IMR-90 (cell line): Measurements from ENCODE around the gene OR2T6. TPM values are rescaled to one million over a fixed set of nuclear protein-coding genes. Genes with fewer than 3 reads are reported as not detected.

Experiments used
- ATAC-seq: fragments of 200-7000 bp; cut with Tn5 transposase; 2 replicates; pipeline ENCODE4 v1.9.1; 2020; ENCODE audit warnings: low read depth, mild to moderate bottlenecking, moderate library complexity
- BruUV-seq: library from RNA; stranded (reverse); fragments of 400-500 nt; replicated peaks from 2 replicates; lab custom pipeline; 2021; lab: Mats Ljungman, UMichigan
- CTCF ChIA-PET: fragments of 300-600 bp; formaldehyde crosslinking; extraction: SDS; loops from one replicate; lab custom pipeline; 2021; ENCODE audit warnings: antibody characterized with exemption; lab: Yijun Ruan, JAX
- POLR2A ChIA-PET: fragments of 300-600 bp; sonication (Branson Sonifier 250); formaldehyde crosslinking; loops from one replicate; lab custom pipeline; 2022; ENCODE audit warnings: antibody characterized with exemption; ENCODE audit not compliant: unreplicated experiment; lab: Charles Lee
- DNase-seq: peaks from one replicate; pipeline ENCODE4 v3.0.0; 2013
- H2AFZ ChIP-seq: replicated peaks from 2 replicates; pipeline ENCODE3; 2013; ENCODE audit warnings: low read length, mild to moderate bottlenecking; ENCODE audit not compliant: poor library complexity
- H2AK5ac ChIP-seq: 2 replicates; pipeline ENCODE4 v1.6.1; 2013; ENCODE audit warnings: low read depth, low read length, inconsistent platforms
- H2AK9ac ChIP-seq: replicated peaks from 2 replicates; pipeline ENCODE3; 2013; ENCODE audit warnings: mild to moderate bottlenecking, low read depth, low read length, moderate library complexity; ENCODE audit not compliant: poor library complexity
- H2BK120ac ChIP-seq: 2 replicates; pipeline ENCODE4 v1.6.1; 2013; ENCODE audit warnings: low read depth, low read length, inconsistent platforms
- H2BK15ac ChIP-seq: 3 replicates; pipeline ENCODE4 v1.6.1; 2013; ENCODE audit warnings: low read depth, low read length, inconsistent platforms
- H2BK20ac ChIP-seq: 2 replicates; pipeline ENCODE4 v1.6.1; 2013; ENCODE audit warnings: low read depth, mild to moderate bottlenecking, inconsistent platforms, low read length, moderate library complexity
- H2BK5ac ChIP-seq: 2 replicates; pipeline ENCODE4 v1.6.1; 2013; ENCODE audit warnings: mild to moderate bottlenecking, low read depth, low read length, inconsistent platforms; ENCODE audit not compliant: poor library complexity, severe bottlenecking
- H3K14ac ChIP-seq: replicated peaks from 2 replicates; pipeline ENCODE4 v1.6.1; 2013; ENCODE audit warnings: low read depth, low read length, inconsistent platforms
- H3K18ac ChIP-seq: 2 replicates; pipeline ENCODE4 v1.6.1; 2013; ENCODE audit warnings: low read depth, low read length, control low read depth
- H3K23ac ChIP-seq: 2 replicates; pipeline ENCODE4 v1.6.1; 2013; ENCODE audit warnings: low read depth, low read length, inconsistent platforms
- H3K27ac ChIP-seq: 2 replicates; pipeline ENCODE4 v1.5.1; 2013; ENCODE audit warnings: mild to moderate bottlenecking, control low read depth, low read length; ENCODE audit not compliant: insufficient read depth
- H3K27me3 ChIP-seq: 2 replicates; pipeline ENCODE4 v1.6.1; 2013; ENCODE audit warnings: low read length; ENCODE audit not compliant: control insufficient read depth, insufficient read depth
- H3K36me3 ChIP-seq: 2 replicates; pipeline ENCODE4 v1.6.1; 2013; ENCODE audit warnings: low read length, mixed read lengths; ENCODE audit not compliant: control insufficient read depth, insufficient read depth
- H3K4ac ChIP-seq: 2 replicates; pipeline ENCODE4 v1.6.1; 2013; ENCODE audit warnings: low read depth, low read length, inconsistent platforms
- H3K4me1 ChIP-seq: 2 replicates; pipeline ENCODE4 v1.6.1; 2013; ENCODE audit warnings: low read length, mixed read lengths; ENCODE audit not compliant: control insufficient read depth, insufficient read depth
- H3K4me2 ChIP-seq: 2 replicates; pipeline ENCODE4 v1.6.1; 2013; ENCODE audit warnings: low read depth, mild to moderate bottlenecking, control low read depth, low read length, moderate library complexity
- H3K4me3 ChIP-seq: 2 replicates; pipeline ENCODE4 v1.5.1; 2013; ENCODE audit warnings: low read depth, mild to moderate bottlenecking, control low read depth, low read length, moderate library complexity; ENCODE audit not compliant: insufficient read depth
- H3K56ac ChIP-seq: 2 replicates; pipeline ENCODE4 v1.6.1; 2013; ENCODE audit warnings: low read length, inconsistent platforms; ENCODE audit not compliant: insufficient read depth; ENCODE audit errors: extremely low read depth
- H3K79me1 ChIP-seq, 2 experiments: 2 replicates each; pipeline ENCODE4 v1.6.1; 2013; ENCODE audit warnings: low read length in 2 of 2, inconsistent platforms in 1 of 2, low read depth in 1 of 2
- H3K9ac ChIP-seq: 2 replicates; pipeline ENCODE4 v1.6.1; 2013; ENCODE audit warnings: low read depth, low read length, control low read depth
- H3K9me1 ChIP-seq: 2 replicates; pipeline ENCODE4 v1.6.1; 2013; ENCODE audit warnings: low read length, inconsistent platforms; ENCODE audit not compliant: insufficient read depth
- H3K9me3 ChIP-seq: 2 replicates; pipeline ENCODE4 v1.6.1; 2013; ENCODE audit warnings: low read length; ENCODE audit not compliant: control insufficient read depth, insufficient read depth
- H4K20me1 ChIP-seq: 2 replicates; pipeline ENCODE4 v1.6.1; 2013; ENCODE audit warnings: low read length, inconsistent platforms; ENCODE audit not compliant: insufficient read depth
- H4K5ac ChIP-seq: 2 replicates; pipeline ENCODE4 v1.6.1; 2013; ENCODE audit warnings: mild to moderate bottlenecking, low read depth, low read length, control low read depth
- H4K8ac ChIP-seq, 2 experiments: 2 replicates each; pipeline ENCODE4 v1.6.1; 2013; ENCODE audit warnings: low read depth in 2 of 2, low read length in 2 of 2, control low read depth in 1 of 2, inconsistent platforms in 1 of 2
- H4K91ac ChIP-seq: 2 replicates; pipeline ENCODE4 v1.6.1; 2013; ENCODE audit warnings: low read depth, low read length, inconsistent platforms; ENCODE audit not compliant: insufficient read depth
- BHLHE40 ChIP-seq: fragments of 150-350 bp; IDR thresholded peaks from 2 replicates; pipeline ENCODE4 v1.6.1; 2016; ENCODE audit warnings: mild to moderate bottlenecking, low read depth, low read length
- CEBPB ChIP-seq: IDR thresholded peaks from 2 replicates; pipeline ENCODE4 v1.6.1; 2012; ENCODE audit warnings: low read depth, low read length, improper control_type of control experiment
- CHD1 ChIP-seq: IDR thresholded peaks from 2 replicates; pipeline ENCODE4 v1.6.1; 2012; ENCODE audit warnings: low read depth, low read length, improper control_type of control experiment
- CTCF ChIP-seq: conservative IDR thresholded peaks from 2 replicates; pipeline ENCODE4 v1.5.1; 2012; ENCODE audit warnings: mild to moderate bottlenecking, low read depth, low read length, improper control_type of control experiment
- FOS ChIP-seq: fragments of 150-350 bp; IDR thresholded peaks from 2 replicates; pipeline ENCODE4 v1.6.1; 2016; ENCODE audit warnings: low read depth, low read length
- MAFK ChIP-seq: IDR thresholded peaks from 2 replicates; pipeline ENCODE4 v1.6.1; 2012; ENCODE audit warnings: low read depth, low read length, improper control_type of control experiment
- MAZ ChIP-seq: IDR thresholded peaks from 2 replicates; pipeline ENCODE4 v1.6.1; 2012; ENCODE audit warnings: low read depth, mild to moderate bottlenecking, low read length, improper control_type of control experiment, moderate library complexity, borderline replicate concordance
- MXI1 ChIP-seq: IDR thresholded peaks from 2 replicates; pipeline ENCODE4 v1.6.1; 2012; ENCODE audit warnings: low read depth, mild to moderate bottlenecking, low read length, moderate library complexity, borderline replicate concordance
- NFE2L2 ChIP-seq: fragments of 150-350 bp; IDR thresholded peaks from 2 replicates; pipeline ENCODE4 v1.6.1; 2016; ENCODE audit warnings: low read depth, mild to moderate bottlenecking, low read length
- POLR2A ChIP-seq: IDR thresholded peaks from 2 replicates; pipeline ENCODE4 v1.6.1; 2012; ENCODE audit warnings: mild to moderate bottlenecking, low read depth, low read length
- RAD21 ChIP-seq: IDR thresholded peaks from 2 replicates; pipeline ENCODE4 v1.6.1; 2012; ENCODE audit warnings: low read length, improper control_type of control experiment
- RCOR1 ChIP-seq: IDR thresholded peaks from 2 replicates; pipeline ENCODE4 v1.6.1; 2012; ENCODE audit warnings: mild to moderate bottlenecking, low read length, improper control_type of control experiment; ENCODE audit not compliant: insufficient replicate concordance
- RFX5 ChIP-seq: IDR thresholded peaks from 2 replicates; pipeline ENCODE4 v1.8.0; 2012; ENCODE audit warnings: low read depth, mild to moderate bottlenecking, low read length, moderate library complexity
- SMC3 ChIP-seq: fragments of 150-350 bp; IDR thresholded peaks from 2 replicates; pipeline ENCODE4 v1.6.1; 2016; ENCODE audit warnings: low read depth, mild to moderate bottlenecking, antibody characterized with exemption, low read length, moderate library complexity
- WGBS, 2 experiments: methylation state at CpG; one replicate each; pipeline versions ENCODE4 v1.1.5 to v1.1.7; 2013; ENCODE audit warnings: missing lambda C conversion rate in 2 of 2; ENCODE audit not compliant: insufficient read length in 1 of 2; ENCODE audit errors: extremely low coverage in 2 of 2; 5-methylcytosine and 5-hydroxymethylcytosine counted together
- dilution Hi-C: fragments of 300-500 bp; cut with HindIII; formaldehyde crosslinking; loops from one replicate; pipeline ENCODE4 v1.14.3; 2018; ENCODE audit warnings: low sequenced_read_pairs; ENCODE audit not compliant: unreplicated experiment
- in situ Hi-C: fragments of 300-500 bp; cut with MboI; formaldehyde crosslinking; loops from 3 replicates; pipeline ENCODE4 v1.14.3; 2019; ENCODE audit warnings: low sequenced_read_pairs, inconsistent platforms, mixed read lengths
- intact Hi-C: fragments of 100-400 bp; cut with micrococcal nuclease; formaldehyde crosslinking; loops from 2 replicates; pipeline ENCODE4 v1.10.0; 2022
- polyA plus RNA-seq, 3 experiments: library from polyadenylated mRNA; depleted of rRNA; stranded (reverse); fragments of >200 nt; gene quantifications; 2 replicates each; pipeline ENCODE4 v1.2.3, GENCODE V29; 2012; ENCODE audit warnings: low replicate concordance in 1 of 3
- total RNA-seq: library from RNA; depleted of rRNA; stranded (reverse); fragments of >200 nt; gene quantifications from 2 replicates; pipeline ENCODE4 v1.2.3, GENCODE V29; 2012
- TF ChIP-seq, protein P1 (sequence below): fragments of 150-350 bp; IDR thresholded peaks from 2 replicates; pipeline ENCODE4 v1.6.1; 2016; ENCODE audit warnings: low read depth, mild to moderate bottlenecking, low read length, moderate library complexity, borderline replicate concordance
- TF ChIP-seq, protein P2 (sequence below): fragments of 150-350 bp; IDR thresholded peaks from 2 replicates; pipeline ENCODE4 v1.6.1; 2017; ENCODE audit warnings: mild to moderate bottlenecking, antibody characterized with exemption, low read length, low read depth

OR2T6 gene
- total and polyA plus RNA-seq, 2 of the 4 experiments (the other 2 are of a cell fraction) = not detected

DNA sequence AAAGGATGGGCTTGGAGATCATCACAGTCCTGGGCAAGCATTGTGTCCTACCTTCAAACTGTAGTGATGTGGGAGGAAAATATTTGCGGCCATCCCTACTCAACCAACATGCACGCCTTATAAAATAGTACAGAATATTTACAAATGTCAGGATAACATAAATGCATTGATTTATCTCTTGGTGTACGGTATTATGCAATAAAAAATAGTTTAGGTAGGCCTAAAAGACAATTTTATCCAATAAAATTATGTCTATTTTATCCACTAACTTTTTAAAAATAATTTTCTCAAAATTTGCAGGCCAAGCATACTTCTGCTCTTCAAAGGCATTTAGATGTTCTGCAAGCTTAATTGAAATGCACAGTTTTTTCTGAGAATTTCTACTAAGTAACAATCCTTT lies 27.2 kb downstream of the OR2T6 start, which contains the start of gene OR2T1:
OR2T1 (plus strand) TSS at position 301 of the 400 bp plus-strand sequence. CDS start 3,100 bp downstream, outside the sequence.
- Histone ChIP-seq H3K27ac (no peak within 1 kb of the TSS), H3K4ac (no peak within 1 kb of the TSS), H2AK9ac (no peak within 1 kb of the TSS), H2BK120ac (no peak within 1 kb of the TSS), H2BK15ac (no peak within 1 kb of the TSS), H3K18ac (no peak within 1 kb of the TSS), H2AFZ (no peak within 1 kb of the TSS), H3K14ac (no peak within 1 kb of the TSS), H3K56ac (no peak within 1 kb of the TSS), H3K4me1 (no peaks in the 10 kb centered on the region), H2BK5ac (no peak within 1 kb of the TSS), H2AK5ac (no peak within 1 kb of the TSS), H4K5ac (no peak within 1 kb of the TSS), H4K8ac (no peak within 1 kb of the TSS), H4K91ac (no peak within 1 kb of the TSS), H2BK20ac (no peak within 1 kb of the TSS), H3K9me1 (no peaks in the 10 kb centered on the region), H3K23ac (no peak within 1 kb of the TSS), H3K36me3 (no peaks in the 10 kb centered on the region), H3K79me1 (no peaks in the 10 kb centered on the region), H3K27me3 (no peaks in the 10 kb centered on the region), H3K4me2 (no peak within 1 kb of the TSS), H3K9ac (no peak within 1 kb of the TSS), H3K9me3 (peaks cover 15% of the 10 kb centered on the region), H3K4me3 (no peak within 1 kb of the TSS), H4K20me1 (no peaks in the 10 kb centered on the region)
- in situ Hi-C loops (no loop called here), intact Hi-C loops (no loop called here), dilution Hi-C loops (no loop called here)
- no CpG with 5 or more reads among the region's 3 CpGs for whole genome bisulfite sequencing, 2 experiments
- POLR2A ChIA-PET = no interaction called here
- CTCF ChIA-PET = no interaction called here
- DNase-seq (no peak), ATAC-seq (no peak)
- TF ChIP-seq CHD1 = no peak
- no peak for TF ChIP-seq BHLHE40
- no peak for TF ChIP-seq MXI1
- TF ChIP-seq RFX5 = no peak
- TF ChIP-seq POLR2A = no peak
- no peak for TF ChIP-seq MAZ
- TF ChIP-seq FOS = no peak
- no peak for TF ChIP-seq CEBPB
- no peak for TF ChIP-seq MAFK
- TF ChIP-seq NFE2L2 = no peak
- no peak for TF ChIP-seq SMC3
- TF ChIP-seq, protein P1, sequence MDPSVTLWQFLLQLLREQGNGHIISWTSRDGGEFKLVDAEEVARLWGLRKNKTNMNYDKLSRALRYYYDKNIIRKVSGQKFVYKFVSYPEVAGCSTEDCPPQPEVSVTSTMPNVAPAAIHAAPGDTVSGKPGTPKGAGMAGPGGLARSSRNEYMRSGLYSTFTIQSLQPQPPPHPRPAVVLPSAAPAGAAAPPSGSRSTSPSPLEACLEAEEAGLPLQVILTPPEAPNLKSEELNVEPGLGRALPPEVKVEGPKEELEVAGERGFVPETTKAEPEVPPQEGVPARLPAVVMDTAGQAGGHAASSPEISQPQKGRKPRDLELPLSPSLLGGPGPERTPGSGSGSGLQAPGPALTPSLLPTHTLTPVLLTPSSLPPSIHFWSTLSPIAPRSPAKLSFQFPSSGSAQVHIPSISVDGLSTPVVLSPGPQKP = no peak
- TF ChIP-seq RCOR1 = no peak
- no peak for TF ChIP-seq CTCF
- TF ChIP-seq, protein P2, sequence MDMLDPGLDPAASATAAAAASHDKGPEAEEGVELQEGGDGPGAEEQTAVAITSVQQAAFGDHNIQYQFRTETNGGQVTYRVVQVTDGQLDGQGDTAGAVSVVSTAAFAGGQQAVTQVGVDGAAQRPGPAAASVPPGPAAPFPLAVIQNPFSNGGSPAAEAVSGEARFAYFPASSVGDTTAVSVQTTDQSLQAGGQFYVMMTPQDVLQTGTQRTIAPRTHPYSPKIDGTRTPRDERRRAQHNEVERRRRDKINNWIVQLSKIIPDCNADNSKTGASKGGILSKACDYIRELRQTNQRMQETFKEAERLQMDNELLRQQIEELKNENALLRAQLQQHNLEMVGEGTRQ = no peak
- TF ChIP-seq RAD21 = no peak
- no TSS peak for BruUV-seq
